ENCODE data around the gene GTF3C5. TPM values are rescaled to one million over a fixed set of nuclear protein-coding genes. Genes with fewer than 3 reads are reported as not detected.
A peak's percentile ranks its signal among the peaks of the same experiment; 100 is the strongest.

Gene GTF3C5
- polyA plus RNA-seq, 1 experiment = 47.7 TPM

- Histone ChIP-seq H3K36me3 (ENCODE audit: control insufficient read depth, insufficient read depth, low read length) (no peaks in the 10 kb centered on the region), H3K27me3 (ENCODE audit: control insufficient read depth, insufficient read depth, low read length) (no peaks in the 10 kb centered on the region), H3K4me3 (ENCODE audit: low read depth, low read length) (no peak overlapping the region)
- CTCF ChIA-PET = interaction anchor here (0.6 to 4.5 kb wide), 18 partner anchors 10 to 613 kb away, joined by 3 to 55 read pairs (median 8); partner anchors contain the start of genes CFAP77, GFI1B and GTF3C5
- POLR2A ChIA-PET = no interaction called here
- no peak for TF ChIP-seq CTCF (IDR thresholded peaks at IDR 0.05; ENCODE audit: insufficient read depth, low read depth, low read length)
- DNase-seq (ENCODE audit: low read depth) = no peak
These were observed 7.5 kb upstream of the GTF3C5 start for GRCh38 chr9:133023117-133023890.

- H3K27me3 ChIP-seq (ENCODE audit: control insufficient read depth, insufficient read depth, low read length) = no peaks in the 10 kb centered on the region
- TF ChIP-seq CTCF (IDR thresholded peaks at IDR 0.05; ENCODE audit: insufficient read depth, low read depth, low read length) = no peak
- CTCF ChIA-PET = interaction anchor here (0.6 to 3.7 kb wide), 4 partner anchors 10 to 120 kb away, joined by 3 to 20 read pairs (median 5); no protein-coding TSS in a partner anchor
- POLR2A ChIA-PET = no interaction called here
- no peaks in the 10 kb centered on the region for H3K36me3 ChIP-seq (ENCODE audit: control insufficient read depth, insufficient read depth, low read length)
- H3K4me3 ChIP-seq (ENCODE audit: low read depth, low read length) = no peak overlapping the region
- no peak for DNase-seq (ENCODE audit: low read depth)
These were observed 4.4 kb upstream of the GTF3C5 start for GRCh38 chr9:133026426-133026825.

GRCh38 chr9:133027134-133027533 is 3.7 kb upstream of the GTF3C5 start:
- no peaks in the 10 kb centered on the region for H3K36me3 ChIP-seq (ENCODE audit: control insufficient read depth, insufficient read depth, low read length)
- ChIA-PET CTCF (interaction anchor here (0.6 to 3.7 kb wide), 4 partner anchors 9 to 120 kb away, joined by 3 to 20 read pairs (median 5); no protein-coding TSS in a partner anchor), POLR2A (no interaction called here)
- H3K4me3 ChIP-seq (ENCODE audit: low read depth, low read length) = no peak overlapping the region
- no peak for TF ChIP-seq CTCF (IDR thresholded peaks at IDR 0.05; ENCODE audit: insufficient read depth, low read depth, low read length)
- DNase-seq (ENCODE audit: low read depth) = no peak
- H3K27me3 ChIP-seq (ENCODE audit: control insufficient read depth, insufficient read depth, low read length) = no peaks in the 10 kb centered on the region

- Histone ChIP-seq H3K36me3 (ENCODE audit: control insufficient read depth, insufficient read depth, low read length) (no peaks in the 10 kb centered on the region), H3K27me3 (ENCODE audit: control insufficient read depth, insufficient read depth, low read length) (no peaks in the 10 kb centered on the region), H3K4me3 (ENCODE audit: low read depth, low read length) (no peak overlapping the region)
- POLR2A ChIA-PET = no interaction called here
- DNase-seq (ENCODE audit: low read depth) = no peak
- TF ChIP-seq CTCF (IDR thresholded peaks at IDR 0.05; ENCODE audit: insufficient read depth, low read depth, low read length) = no peak
- CTCF ChIA-PET = interaction anchor here (0.7 to 1.4 kb wide), 5 partner anchors 13 to 458 kb away, joined by 3 to 4 read pairs (median 4); no protein-coding TSS in a partner anchor
These were observed 2.6 kb upstream of the GTF3C5 start for GRCh38 chr9:133028221-133028620.

GRCh38 chr9:133029994-133030316 is 842 bp upstream of the GTF3C5 start:
- no peaks in the 10 kb centered on the region for H3K36me3 ChIP-seq (ENCODE audit: control insufficient read depth, insufficient read depth, low read length)
- POLR2A ChIA-PET = interaction anchor here (0.6 to 1.0 kb wide), 5 partner anchors 8 to 1770 kb away, joined by 3 to 5 read pairs (median 4); partner anchors contain the start of genes MED22 and RPL7A
- no peak for TF ChIP-seq CTCF (IDR thresholded peaks at IDR 0.05; ENCODE audit: insufficient read depth, low read depth, low read length)
- DNase-seq (ENCODE audit: low read depth) = no peak
- CTCF ChIA-PET = interaction anchor here (0.7 to 7.4 kb wide), 6 partner anchors 8 to 117 kb away, joined by 3 to 46 read pairs (median 10); no protein-coding TSS in a partner anchor
- no peaks in the 10 kb centered on the region for H3K27me3 ChIP-seq (ENCODE audit: control insufficient read depth, insufficient read depth, low read length)
- H3K4me3 ChIP-seq (ENCODE audit: low read depth, low read length) = peak overlapping the region; percentile 68

All from BJ (cell line).